Parathyroid adenoma (tissue), 2 donors: ENCODE results near the gene RAP2A.

ENCODE experiments used
- H2AFZ ChIP-seq: fragments of 300-600 bp; sonication (generic); one replicate; pipeline ENCODE4 v1.7.0; 2017; ENCODE audit warnings: antibody characterized with exemption, mild to moderate bottlenecking
- H3K27ac ChIP-seq: fragments of 300-600 bp; sonication (generic); one replicate; pipeline ENCODE4 v1.7.0; 2017
- H3K27me3 ChIP-seq: fragments of 300-600 bp; sonication (generic); one replicate; pipeline ENCODE4 v1.7.0; 2017; ENCODE audit warnings: low read length; ENCODE audit not compliant: control insufficient read depth, insufficient read depth
- H3K36me3 ChIP-seq: fragments of 300-600 bp; sonication (generic); one replicate; pipeline ENCODE4 v1.7.0; 2017; ENCODE audit warnings: low read length; ENCODE audit not compliant: control insufficient read depth, insufficient read depth
- H3K4me1 ChIP-seq: fragments of 300-600 bp; sonication (generic); one replicate; pipeline ENCODE4 v1.7.0; 2017; ENCODE audit warnings: control low read depth
- H3K4me2 ChIP-seq: fragments of 300-600 bp; sonication (generic); one replicate; pipeline ENCODE4 v1.7.0; 2017; ENCODE audit warnings: low read length
- H3K4me3 ChIP-seq: fragments of 300-600 bp; sonication (generic); one replicate; pipeline ENCODE4 v1.7.0; 2017; ENCODE audit warnings: low read depth, low read length
- H3K79me2 ChIP-seq: fragments of 300-600 bp; sonication (generic); one replicate; pipeline ENCODE4 v1.7.0; 2017; ENCODE audit warnings: control low read depth
- H3K9ac ChIP-seq: fragments of 300-600 bp; sonication (generic); one replicate; pipeline ENCODE4 v1.7.0; 2017; ENCODE audit warnings: mild to moderate bottlenecking
- H3K9me3 ChIP-seq: fragments of 300-600 bp; sonication (generic); one replicate; pipeline ENCODE4 v1.7.0; 2017; ENCODE audit warnings: low read length; ENCODE audit not compliant: control insufficient read depth
- CTCF ChIP-seq: fragments of 300-600 bp; sonication (generic); IDR thresholded peaks from one replicate; pipeline ENCODE4 v1.7.0; 2017; ENCODE audit warnings: antibody characterized with exemption, mild to moderate bottlenecking
- donor health status: primary hyperparathyroidism.

The RAP2A gene

GRCh38 chr13:97483465-97483864, 49.5 kb downstream of the RAP2A start:
- Histone ChIP-seq H3K79me2 (no peaks in the 10 kb centered on the region), H3K4me1 (no peaks in the 10 kb centered on the region), H3K9me3 (no peaks in the 10 kb centered on the region), H3K4me3 (no peak overlapping the region), H3K27ac (no peak overlapping the region), H3K27me3 (no peaks in the 10 kb centered on the region), H3K36me3 (no peaks in the 10 kb centered on the region), H2AFZ (no peak overlapping the region), H3K9ac (no peak overlapping the region), H3K4me2 (no peak overlapping the region)
- no peak for TF ChIP-seq CTCF

GRCh38 chr13:97484301-97484700, 50.3 kb downstream of the RAP2A start:
- no peak overlapping the region for H3K4me2 ChIP-seq
- H2AFZ ChIP-seq, result no peak overlapping the region
- no peak overlapping the region for H3K4me3 ChIP-seq
- H3K27ac ChIP-seq, result no peak overlapping the region
- H3K27me3 ChIP-seq, result no peaks in the 10 kb centered on the region
- H3K9ac ChIP-seq, result no peak overlapping the region
- no peaks in the 10 kb centered on the region for H3K9me3 ChIP-seq
- no peaks in the 10 kb centered on the region for H3K36me3 ChIP-seq
- TF ChIP-seq CTCF, result no peak
- no peaks in the 10 kb centered on the region for H3K79me2 ChIP-seq
- H3K4me1 ChIP-seq, result no peaks in the 10 kb centered on the region

GRCh38 chr13:97485320-97485719, 51.4 kb downstream of the RAP2A start:
- no peaks in the 10 kb centered on the region for H3K4me1 ChIP-seq
- no peaks in the 10 kb centered on the region for H3K79me2 ChIP-seq
- no peaks in the 10 kb centered on the region for H3K36me3 ChIP-seq
- TF ChIP-seq CTCF, result no peak
- H3K4me2 ChIP-seq, result no peak overlapping the region
- no peak overlapping the region for H3K27ac ChIP-seq
- no peaks in the 10 kb centered on the region for H3K27me3 ChIP-seq
- no peak overlapping the region for H2AFZ ChIP-seq
- H3K9me3 ChIP-seq, result no peaks in the 10 kb centered on the region
- H3K4me3 ChIP-seq, result no peak overlapping the region
- no peak overlapping the region for H3K9ac ChIP-seq

GRCh38 chr13:97490702-97491307, 56.8 kb downstream of the RAP2A start:
- no peak overlapping the region for H3K4me3 ChIP-seq
- no peaks in the 10 kb centered on the region for H3K4me1 ChIP-seq
- no peaks in the 10 kb centered on the region for H3K27me3 ChIP-seq
- H3K9me3 ChIP-seq, result no peaks in the 10 kb centered on the region
- H3K9ac ChIP-seq, result no peak overlapping the region
- H2AFZ ChIP-seq, result no peak overlapping the region
- H3K36me3 ChIP-seq, result no peaks in the 10 kb centered on the region
- no peak overlapping the region for H3K27ac ChIP-seq
- TF ChIP-seq CTCF, result no peak
- H3K79me2 ChIP-seq, result no peaks in the 10 kb centered on the region
- no peak overlapping the region for H3K4me2 ChIP-seq

- Histone ChIP-seq H3K4me3 (no peak overlapping the region), H3K36me3 (no peaks in the 10 kb centered on the region), H3K4me1 (no peaks in the 10 kb centered on the region), H3K27me3 (no peaks in the 10 kb centered on the region), H2AFZ (no peak overlapping the region), H3K79me2 (no peaks in the 10 kb centered on the region), H3K9me3 (no peaks in the 10 kb centered on the region), H3K27ac (no peak overlapping the region), H3K4me2 (no peak overlapping the region), H3K9ac (no peak overlapping the region)
- TF ChIP-seq CTCF, result no peak
These were observed 57.5 kb downstream of the RAP2A start for GRCh38 chr13:97491452-97491851.
